ENCODE results near the gene TRAF6. TPM values are rescaled to one million over a fixed set of nuclear protein-coding genes. Genes with fewer than 3 reads are reported as not detected.
"Not testable (repeated sequence)": the region's sequence is repeated elsewhere in the genome, so short reads cannot be mapped to it uniquely, and the experiment has no call there.

TRAF6 gene
- total RNA-seq, 2 donors from 2014 or later, result 10.0 to 11.4 TPM

DNA sequence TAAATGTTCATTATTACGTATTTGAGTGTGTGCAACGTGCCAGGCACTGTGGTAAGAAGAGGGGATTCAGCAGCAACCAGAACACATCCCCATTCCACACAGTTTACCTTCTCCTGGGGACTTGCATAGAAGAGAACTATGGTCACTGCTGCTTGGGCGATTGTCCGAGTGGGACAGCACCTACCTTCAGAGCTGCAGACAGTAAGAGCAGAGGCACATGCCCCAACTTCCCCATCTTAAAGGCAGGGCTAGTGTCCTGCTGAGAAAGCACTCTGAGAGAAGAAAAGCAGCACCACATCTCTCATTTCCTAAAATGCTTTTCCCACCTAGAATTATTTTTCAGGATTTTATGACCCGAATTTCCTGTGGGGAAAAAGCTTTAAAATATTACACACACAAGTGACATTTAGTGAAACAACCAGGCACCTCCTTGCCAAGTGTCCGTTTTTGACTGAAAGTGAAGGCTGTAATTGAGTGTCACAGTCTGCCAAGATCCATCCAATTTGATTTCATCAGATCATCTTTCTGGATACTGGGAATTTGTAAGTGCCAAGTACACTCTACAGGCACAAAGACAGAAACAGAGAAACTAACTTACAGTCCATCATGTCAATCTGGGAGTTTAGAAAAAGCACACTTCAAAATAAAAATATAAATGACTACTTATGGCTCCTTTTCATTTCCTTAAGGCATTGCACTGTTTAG is 24.6 kb downstream of the TRAF6 start:
- H3K9me3 ChIP-seq (ENCODE audit: control insufficient read depth, low read length), result peaks cover 4% of the 10 kb centered on the region
- WGBS, 2 experiments (ENCODE audit: insufficient coverage in 1 of 2, insufficient read length in 1 of 2), result 92 to 93% methylated on average over 4 to 6 of the region's 6 CpGs
- no peak overlapping the region for H3K4me3 Mint-ChIP-seq
- H3K4me1 ChIP-seq (ENCODE audit: control insufficient read depth, insufficient read depth, low read length), result no peaks in the 10 kb centered on the region
- H3K27me3 Mint-ChIP-seq (ENCODE audit: insufficient read depth), result no peaks in the 10 kb centered on the region
- no peak overlapping the region for H3K27ac Mint-ChIP-seq
- peaks cover 60% of the 10 kb centered on the region for H3K36me3 ChIP-seq (ENCODE audit: control insufficient read depth, insufficient read depth, low read length)
- no peak overlapping the region for H3K9ac ChIP-seq (ENCODE audit: extremely low read depth, low read length, poor library complexity, severe bottlenecking)
- H3K4me3 ChIP-seq (ENCODE audit: low read length), result no peak overlapping the region
- TF ChIP-seq CTCF (conservative IDR thresholded peaks at IDR 0.05), result no peak
- H3K27ac ChIP-seq (ENCODE audit: low read depth, low read length), result no peak overlapping the region
- peaks cover 7% of the 10 kb centered on the region for H3K9me3 Mint-ChIP-seq
- H3K4me1 Mint-ChIP-seq, result no peaks in the 10 kb centered on the region
- H3K36me3 Mint-ChIP-seq (ENCODE audit: low read depth), result peaks cover 41% of the 10 kb centered on the region
- H3K27me3 ChIP-seq (ENCODE audit: control insufficient read depth, insufficient read depth, low read length, poor library complexity, severe bottlenecking), result no peaks in the 10 kb centered on the region
- no peak for DNase-seq

DNA sequence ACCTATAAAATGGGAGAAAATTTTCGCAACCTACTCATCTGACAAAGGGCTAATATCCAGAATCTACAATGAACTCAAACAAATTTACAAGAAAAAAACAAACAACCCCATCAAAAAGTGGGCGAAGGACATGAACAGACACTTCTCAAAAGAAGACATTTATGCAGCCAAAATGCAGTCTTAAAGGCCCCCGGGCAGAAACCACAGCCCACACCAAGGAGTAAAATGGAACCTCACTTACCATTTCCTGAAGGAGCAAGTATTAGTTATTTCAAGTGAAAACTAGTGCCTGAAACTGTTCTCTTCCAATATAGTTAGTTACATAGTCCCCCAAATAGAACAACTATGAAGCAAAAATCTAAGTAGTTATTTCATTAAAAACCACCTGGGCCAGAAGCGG is 27.0 kb downstream of the TRAF6 start:
- H3K27ac Mint-ChIP-seq; H3K27ac ChIP-seq (ENCODE audit: low read depth, low read length); H3K27me3 ChIP-seq (ENCODE audit: control insufficient read depth, insufficient read depth, low read length, poor library complexity, severe bottlenecking); H3K4me3 ChIP-seq (ENCODE audit: low read length); H3K9me3 ChIP-seq (ENCODE audit: control insufficient read depth, low read length); H3K9me3 Mint-ChIP-seq; H3K9ac ChIP-seq (ENCODE audit: extremely low read depth, low read length, poor library complexity, severe bottlenecking); H3K4me1 ChIP-seq (ENCODE audit: control insufficient read depth, insufficient read depth, low read length); H3K4me1 Mint-ChIP-seq; H3K27me3 Mint-ChIP-seq (ENCODE audit: insufficient read depth); DNase-seq; H3K4me3 Mint-ChIP-seq: not testable (repeated sequence)
- WGBS, 2 experiments (ENCODE audit: insufficient coverage in 1 of 2, insufficient read length in 1 of 2), result 98 to 100% methylated on average over 2 to 3 of the region's 4 CpGs
- H3K36me3 Mint-ChIP-seq (ENCODE audit: low read depth), result peaks cover 30% of the 10 kb centered on the region
- peaks cover 38% of the 10 kb centered on the region for H3K36me3 ChIP-seq (ENCODE audit: control insufficient read depth, insufficient read depth, low read length)

DNA sequence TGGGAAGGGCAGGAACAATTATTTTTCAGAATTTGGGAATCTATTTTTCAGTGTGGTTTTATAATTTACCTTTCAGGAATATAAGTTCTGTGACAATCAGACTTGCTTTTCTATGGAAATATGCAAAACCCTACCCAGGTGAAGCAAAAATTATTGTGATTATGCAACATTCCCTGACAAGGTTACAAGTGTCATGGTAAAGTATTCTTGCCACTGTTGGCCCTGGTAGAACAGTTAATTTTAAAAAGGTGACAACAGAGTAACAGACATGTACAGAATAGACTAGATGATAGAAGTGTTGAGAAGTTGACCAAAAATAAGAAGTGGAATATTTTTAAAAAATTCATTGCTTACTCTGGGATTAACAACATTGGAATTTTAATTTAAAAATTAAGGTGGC is 29.2 kb downstream of the TRAF6 start:
- Histone ChIP-seq H3K4me3 (ENCODE audit: low read length) (no peak overlapping the region), H3K4me1 (ENCODE audit: control insufficient read depth, insufficient read depth, low read length) (no peaks in the 10 kb centered on the region), H3K9ac (ENCODE audit: extremely low read depth, low read length, poor library complexity, severe bottlenecking) (no peak overlapping the region), H3K27me3 (ENCODE audit: control insufficient read depth, insufficient read depth, low read length, poor library complexity, severe bottlenecking) (no peaks in the 10 kb centered on the region), H3K36me3 (ENCODE audit: control insufficient read depth, insufficient read depth, low read length) (peaks cover 20% of the 10 kb centered on the region), H3K9me3 (ENCODE audit: control insufficient read depth, low read length) (peaks cover 4% of the 10 kb centered on the region), H3K27ac (ENCODE audit: low read depth, low read length) (no peak overlapping the region)
- no peak overlapping the region for H3K27ac Mint-ChIP-seq
- DNase-seq, result no peak
- peaks cover 18% of the 10 kb centered on the region for H3K36me3 Mint-ChIP-seq (ENCODE audit: low read depth)
- peaks cover 3% of the 10 kb centered on the region for H3K27me3 Mint-ChIP-seq (ENCODE audit: insufficient read depth)
- H3K4me3 Mint-ChIP-seq, result no peak overlapping the region
- peaks cover 7% of the 10 kb centered on the region for H3K9me3 Mint-ChIP-seq
- H3K4me1 Mint-ChIP-seq, result no peaks in the 10 kb centered on the region
- TF ChIP-seq CTCF (conservative IDR thresholded peaks at IDR 0.05), result no peak
